Lower leg skin (tissue), 3 donors: ENCODE measurements around the gene F13B.

ENCODE experiments used
- POLR2A ChIP-seq, 2 donors: fragments of 450-650 bp; IDR thresholded peaks; one replicate each; pipeline ENCODE4 v1.6.1; 2016 to 2017; ENCODE audit warnings: antibody characterized with exemption in 2 of 2, mild to moderate bottlenecking in 1 of 2, moderate library complexity in 1 of 2
- TF ChIP-seq, protein P1 (sequence below), 3 donors: fragments of 450-650 bp; IDR thresholded peaks; one replicate each; pipeline ENCODE4 v1.5.1; 2016; ENCODE audit warnings: antibody characterized with exemption in 3 of 3, mild to moderate bottlenecking in 3 of 3, moderate library complexity in 2 of 3

DNA sequence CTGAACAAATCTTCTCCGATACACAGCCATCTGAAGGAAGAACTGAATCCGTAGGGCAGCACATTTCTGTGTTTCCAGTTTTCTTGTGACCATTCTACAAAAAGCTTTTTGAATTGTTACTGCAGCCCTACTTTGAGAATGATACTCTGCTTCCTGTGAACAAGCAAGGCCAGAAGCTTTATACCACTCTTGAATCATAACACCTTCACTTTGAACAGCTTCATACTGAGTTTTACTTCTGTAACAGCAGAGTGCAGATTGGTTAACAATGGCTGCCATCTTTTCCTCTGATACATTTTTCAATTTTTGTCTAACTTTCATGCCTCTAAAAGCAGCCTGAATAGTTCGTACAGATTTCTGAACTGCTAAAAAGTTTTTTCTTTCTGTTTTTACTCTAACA lies 33.6 kb upstream of the F13B start:
- TF ChIP-seq, protein P1, sequence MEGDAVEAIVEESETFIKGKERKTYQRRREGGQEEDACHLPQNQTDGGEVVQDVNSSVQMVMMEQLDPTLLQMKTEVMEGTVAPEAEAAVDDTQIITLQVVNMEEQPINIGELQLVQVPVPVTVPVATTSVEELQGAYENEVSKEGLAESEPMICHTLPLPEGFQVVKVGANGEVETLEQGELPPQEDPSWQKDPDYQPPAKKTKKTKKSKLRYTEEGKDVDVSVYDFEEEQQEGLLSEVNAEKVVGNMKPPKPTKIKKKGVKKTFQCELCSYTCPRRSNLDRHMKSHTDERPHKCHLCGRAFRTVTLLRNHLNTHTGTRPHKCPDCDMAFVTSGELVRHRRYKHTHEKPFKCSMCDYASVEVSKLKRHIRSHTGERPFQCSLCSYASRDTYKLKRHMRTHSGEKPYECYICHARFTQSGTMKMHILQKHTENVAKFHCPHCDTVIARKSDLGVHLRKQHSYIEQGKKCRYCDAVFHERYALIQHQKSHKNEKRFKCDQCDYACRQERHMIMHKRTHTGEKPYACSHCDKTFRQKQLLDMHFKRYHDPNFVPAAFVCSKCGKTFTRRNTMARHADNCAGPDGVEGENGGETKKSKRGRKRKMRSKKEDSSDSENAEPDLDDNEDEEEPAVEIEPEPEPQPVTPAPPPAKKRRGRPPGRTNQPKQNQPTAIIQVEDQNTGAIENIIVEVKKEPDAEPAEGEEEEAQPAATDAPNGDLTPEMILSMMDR (IDR thresholded peaks at IDR 0.05) = no peak
- TF ChIP-seq POLR2A (IDR thresholded peaks at IDR 0.05) = no peak
